ENCODE results near the gene SCAMP4.

Gene SCAMP4

GRCh38 chr19:1921326-1921725, 16.1 kb downstream of the SCAMP4 start:
- no peak overlapping the region for H3K14ac ChIP-seq (ENCODE audit: low read length)
- no peak overlapping the region for H2AK5ac ChIP-seq (ENCODE audit: low read depth, low read length)
- H2BK5ac ChIP-seq (ENCODE audit: low read length): no peak overlapping the region
- DNase-seq (ENCODE audit: low spot score): no peak
- H3K4me2 ChIP-seq (ENCODE audit: insufficient read depth, low read length, poor library complexity, severe bottlenecking): no peak overlapping the region
- H3K36me3 ChIP-seq (replicated peaks in 1 of 2; ENCODE audit: control insufficient read depth in 2 of 2, insufficient read depth in 2 of 2, low read length in 2 of 2): peaks cover 57 to 86% of the 10 kb centered on the region in 2 donors
- WGBS, 2 donors (ENCODE audit: extremely low coverage in 2 of 2, insufficient read length in 2 of 2, insufficient replicate concordance in 1 of 2): no CpG with 5 or more reads among the region's 19 CpGs
- H2AFZ ChIP-seq (ENCODE audit: low read length): no peak overlapping the region
- H4K91ac ChIP-seq (ENCODE audit: low read depth, low read length, poor library complexity): no peak overlapping the region
- no peaks in the 10 kb centered on the region for H3K27me3 ChIP-seq (ENCODE audit: control insufficient read depth in 3 of 3, insufficient read depth in 3 of 3, low read depth in 1 of 3, low read length in 3 of 3)
- no peak overlapping the region for H2BK12ac ChIP-seq (ENCODE audit: low read length)
- no peak overlapping the region for H3K23ac ChIP-seq (ENCODE audit: low read depth, low read length, poor library complexity)
- H3K27ac ChIP-seq (replicated peaks; ENCODE audit: low read length): no peak overlapping the region
- no peak overlapping the region for H2BK120ac ChIP-seq (ENCODE audit: low read depth, low read length)
- no peak overlapping the region for H2BK15ac ChIP-seq (ENCODE audit: low read length)
- H3K4ac ChIP-seq (ENCODE audit: low read length): no peak overlapping the region
- no peak overlapping the region for H3K4me3 ChIP-seq (ENCODE audit: low read length in 2 of 2)
- H4K8ac ChIP-seq (ENCODE audit: low read depth, low read length): no peak overlapping the region
- H3K79me1 ChIP-seq (ENCODE audit: low read depth, low read length): peaks cover 2% of the 10 kb centered on the region
- peaks cover 0 to 4% of the 10 kb centered on the region in 2 donors for H3K9me3 ChIP-seq (replicated peaks in 1 of 2; ENCODE audit: control insufficient read depth in 2 of 2, insufficient read depth in 1 of 2, low read depth in 1 of 2, low read length in 2 of 2)
- H3K4me1 ChIP-seq (ENCODE audit: control insufficient read depth in 2 of 2, insufficient read depth in 1 of 2, low read depth in 1 of 2, low read length in 2 of 2): no peaks in the 10 kb centered on the region
- no peak overlapping the region for H3K18ac ChIP-seq (ENCODE audit: low read length)
- no peak overlapping the region for H3K9ac ChIP-seq (ENCODE audit: low read depth, low read length, poor library complexity)

GRCh38 chr19:1921825-1922224, 16.6 kb downstream of the SCAMP4 start:
- Histone ChIP-seq H2AK5ac (ENCODE audit: low read depth, low read length) (no peak overlapping the region), H3K36me3 (replicated peaks in 1 of 2; ENCODE audit: control insufficient read depth in 2 of 2, insufficient read depth in 2 of 2, low read length in 2 of 2) (peaks cover 54 to 81% of the 10 kb centered on the region in 2 donors), H2BK5ac (ENCODE audit: low read length) (no peak overlapping the region), H3K9me3 (replicated peaks in 1 of 2; ENCODE audit: control insufficient read depth in 2 of 2, insufficient read depth in 1 of 2, low read depth in 1 of 2, low read length in 2 of 2) (peaks cover 0 to 4% of the 10 kb centered on the region in 2 donors), H2BK120ac (ENCODE audit: low read depth, low read length) (no peak overlapping the region), H2BK15ac (ENCODE audit: low read length) (no peak overlapping the region), H4K91ac (ENCODE audit: low read depth, low read length, poor library complexity) (no peak overlapping the region), H3K23ac (ENCODE audit: low read depth, low read length, poor library complexity) (peak overlapping the region; percentile 37), H4K8ac (ENCODE audit: low read depth, low read length) (no peak overlapping the region), H3K27me3 (ENCODE audit: control insufficient read depth in 3 of 3, insufficient read depth in 3 of 3, low read depth in 1 of 3, low read length in 3 of 3) (no peaks in the 10 kb centered on the region), H3K79me1 (ENCODE audit: low read depth, low read length) (no peaks in the 10 kb centered on the region), H3K18ac (ENCODE audit: low read length) (no peak overlapping the region), H2BK12ac (ENCODE audit: low read length) (no peak overlapping the region), H3K4ac (ENCODE audit: low read length) (no peak overlapping the region), H2AFZ (ENCODE audit: low read length) (no peak overlapping the region), H3K4me1 (ENCODE audit: control insufficient read depth in 2 of 2, insufficient read depth in 1 of 2, low read depth in 1 of 2, low read length in 2 of 2) (no peaks in the 10 kb centered on the region), H3K4me2 (ENCODE audit: insufficient read depth, low read length, poor library complexity, severe bottlenecking) (no peak overlapping the region), H3K27ac (replicated peaks; ENCODE audit: low read length) (no peak overlapping the region), H3K14ac (ENCODE audit: low read length) (no peak overlapping the region), H3K4me3 (ENCODE audit: low read length in 2 of 2) (no peak overlapping the region), H3K9ac (ENCODE audit: low read depth, low read length, poor library complexity) (no peak overlapping the region)
- WGBS, 2 donors (ENCODE audit: extremely low coverage in 2 of 2, insufficient read length in 2 of 2, insufficient replicate concordance in 1 of 2): no CpG with 5 or more reads among the region's 15 CpGs
- no peak for DNase-seq (ENCODE audit: low spot score)

GRCh38 chr19:1922803-1923202, 17.6 kb downstream of the SCAMP4 start:
- no CpG with 5 or more reads among the region's 23 CpGs for WGBS, 2 donors (ENCODE audit: extremely low coverage in 2 of 2, insufficient read length in 2 of 2, insufficient replicate concordance in 1 of 2)
- no peaks in the 10 kb centered on the region for H3K27me3 ChIP-seq (ENCODE audit: control insufficient read depth in 3 of 3, insufficient read depth in 3 of 3, low read depth in 1 of 3, low read length in 3 of 3)
- no peak overlapping the region for H3K9ac ChIP-seq (ENCODE audit: low read depth, low read length, poor library complexity)
- no peak overlapping the region for H2BK5ac ChIP-seq (ENCODE audit: low read length)
- H3K9me3 ChIP-seq (replicated peaks in 1 of 2; ENCODE audit: control insufficient read depth in 2 of 2, insufficient read depth in 1 of 2, low read depth in 1 of 2, low read length in 2 of 2): peaks cover 0 to 4% of the 10 kb centered on the region in 2 donors
- no peak for DNase-seq (ENCODE audit: low spot score)
- no peak overlapping the region for H4K8ac ChIP-seq (ENCODE audit: low read depth, low read length)
- H2BK120ac ChIP-seq (ENCODE audit: low read depth, low read length): no peak overlapping the region
- H3K4me3 ChIP-seq (ENCODE audit: low read length in 2 of 2): peak overlapping the region in 1 of 2 donors; percentile 47
- H3K4ac ChIP-seq (ENCODE audit: low read length): no peak overlapping the region
- peaks cover 50 to 73% of the 10 kb centered on the region in 2 donors for H3K36me3 ChIP-seq (replicated peaks in 1 of 2; ENCODE audit: control insufficient read depth in 2 of 2, insufficient read depth in 2 of 2, low read length in 2 of 2)
- H2BK12ac ChIP-seq (ENCODE audit: low read length): no peak overlapping the region
- no peak overlapping the region for H3K14ac ChIP-seq (ENCODE audit: low read length)
- no peak overlapping the region for H2AFZ ChIP-seq (ENCODE audit: low read length)
- no peak overlapping the region for H2AK5ac ChIP-seq (ENCODE audit: low read depth, low read length)
- no peak overlapping the region for H4K91ac ChIP-seq (ENCODE audit: low read depth, low read length, poor library complexity)
- H3K18ac ChIP-seq (ENCODE audit: low read length): no peak overlapping the region
- H3K23ac ChIP-seq (ENCODE audit: low read depth, low read length, poor library complexity): peak overlapping the region; percentile 44
- H3K27ac ChIP-seq (replicated peaks; ENCODE audit: low read length): no peak overlapping the region
- H3K4me2 ChIP-seq (ENCODE audit: insufficient read depth, low read length, poor library complexity, severe bottlenecking): no peak overlapping the region
- no peaks in the 10 kb centered on the region for H3K79me1 ChIP-seq (ENCODE audit: low read depth, low read length)
- H3K4me1 ChIP-seq (ENCODE audit: control insufficient read depth in 2 of 2, insufficient read depth in 1 of 2, low read depth in 1 of 2, low read length in 2 of 2): no peaks in the 10 kb centered on the region
- H2BK15ac ChIP-seq (ENCODE audit: low read length): no peak overlapping the region

GRCh38 chr19:1923319-1923718, 18.1 kb downstream of the SCAMP4 start:
- Histone ChIP-seq H3K14ac (ENCODE audit: low read length) (peak overlapping the region; percentile 21), H4K91ac (ENCODE audit: low read depth, low read length, poor library complexity) (no peak overlapping the region), H2BK120ac (ENCODE audit: low read depth, low read length) (no peak overlapping the region), H3K9me3 (replicated peaks in 1 of 2; ENCODE audit: control insufficient read depth in 2 of 2, insufficient read depth in 1 of 2, low read depth in 1 of 2, low read length in 2 of 2) (peaks cover 0 to 4% of the 10 kb centered on the region in 2 donors), H3K18ac (ENCODE audit: low read length) (no peak overlapping the region), H2BK5ac (ENCODE audit: low read length) (no peak overlapping the region), H3K9ac (ENCODE audit: low read depth, low read length, poor library complexity) (no peak overlapping the region), H3K27ac (replicated peaks; ENCODE audit: low read length) (no peak overlapping the region), H3K27me3 (ENCODE audit: control insufficient read depth in 3 of 3, insufficient read depth in 3 of 3, low read depth in 1 of 3, low read length in 3 of 3) (no peaks in the 10 kb centered on the region), H3K36me3 (replicated peaks in 1 of 2; ENCODE audit: control insufficient read depth in 2 of 2, insufficient read depth in 2 of 2, low read length in 2 of 2) (peaks cover 45 to 68% of the 10 kb centered on the region in 2 donors), H3K4me2 (ENCODE audit: insufficient read depth, low read length, poor library complexity, severe bottlenecking) (no peak overlapping the region), H4K8ac (ENCODE audit: low read depth, low read length) (no peak overlapping the region), H2BK12ac (ENCODE audit: low read length) (no peak overlapping the region), H3K23ac (ENCODE audit: low read depth, low read length, poor library complexity) (peak overlapping the region; percentile 44), H2BK15ac (ENCODE audit: low read length) (no peak overlapping the region), H2AFZ (ENCODE audit: low read length) (no peak overlapping the region), H3K79me1 (ENCODE audit: low read depth, low read length) (no peaks in the 10 kb centered on the region), H2AK5ac (ENCODE audit: low read depth, low read length) (no peak overlapping the region), H3K4me1 (ENCODE audit: control insufficient read depth in 2 of 2, insufficient read depth in 1 of 2, low read depth in 1 of 2, low read length in 2 of 2) (no peaks in the 10 kb centered on the region), H3K4ac (ENCODE audit: low read length) (no peak overlapping the region), H3K4me3 (ENCODE audit: low read length in 2 of 2) (no peak overlapping the region)
- DNase-seq (ENCODE audit: low spot score): no peak
- no CpG with 5 or more reads among the region's 8 CpGs for WGBS, 2 donors (ENCODE audit: extremely low coverage in 2 of 2, insufficient read length in 2 of 2, insufficient replicate concordance in 1 of 2)

Data from neuronal stem cell (in vitro differentiated cells).